NCI-H345 (cell line): Measurements from ENCODE around the gene KHDRBS1.
A peak's percentile ranks its signal among the peaks of the same experiment; 100 is the strongest.
"Not testable (repeated sequence)": the region's sequence is repeated elsewhere in the genome, so short reads cannot be mapped to it uniquely, and the experiment has no call there.

Experiments
- DNase-seq: peaks from one replicate; lab custom pipeline; 2025; lab: John Stamatoyannopoulos, UW

KHDRBS1 gene

GRCh38 chr1:32065613-32066488 is 52.2 kb downstream of the KHDRBS1 start:
- DNase-seq: not testable (repeated sequence)

- DNase-seq: no peak
Measured at GRCh38 chr1:32066489-32066873, 52.8 kb downstream of the KHDRBS1 start.

- DNase-seq: no peak
Measured at GRCh38 chr1:32068957-32069588, 55.4 kb downstream of the KHDRBS1 start.

DNA sequence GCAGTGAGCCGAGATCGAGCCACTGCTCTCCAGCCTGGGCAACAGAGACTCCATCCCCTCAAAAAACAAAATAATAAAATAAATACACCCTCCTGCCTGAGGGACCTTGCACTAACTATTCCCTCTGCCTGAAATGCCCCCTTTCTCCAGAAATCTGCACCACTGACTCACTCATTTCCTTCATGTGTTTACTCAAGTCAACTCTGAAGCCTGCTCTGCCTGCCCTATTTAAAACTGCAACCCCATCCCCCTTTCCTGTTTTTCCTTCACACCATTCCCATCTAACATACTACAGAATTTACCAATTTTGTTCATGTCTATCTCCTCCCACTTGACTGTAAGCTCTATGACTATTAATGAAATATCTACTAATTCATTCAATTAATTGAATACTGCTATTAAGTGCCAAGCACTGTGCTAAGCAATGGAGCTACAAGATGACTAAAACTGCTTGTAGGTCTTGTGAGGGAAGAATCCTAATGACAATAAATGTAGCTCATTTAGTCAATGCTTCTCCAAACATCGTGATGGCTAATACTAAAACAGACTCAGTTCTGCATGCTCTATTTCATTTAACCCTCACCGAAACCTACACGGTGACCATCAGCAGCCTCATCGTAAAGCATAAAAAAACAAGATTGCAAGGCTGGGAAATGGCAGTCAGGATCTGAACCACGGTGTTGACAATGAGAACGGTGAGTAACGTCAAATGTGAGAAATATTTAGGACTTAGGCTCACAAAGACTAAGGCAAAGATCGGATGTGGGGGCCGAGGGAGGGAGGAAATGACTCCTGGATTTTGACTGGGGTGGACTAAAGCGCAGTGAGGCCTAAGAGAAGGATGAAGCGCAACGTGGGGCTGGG is 58.3 kb downstream of the KHDRBS1 start:
- no peak for DNase-seq

DNA sequence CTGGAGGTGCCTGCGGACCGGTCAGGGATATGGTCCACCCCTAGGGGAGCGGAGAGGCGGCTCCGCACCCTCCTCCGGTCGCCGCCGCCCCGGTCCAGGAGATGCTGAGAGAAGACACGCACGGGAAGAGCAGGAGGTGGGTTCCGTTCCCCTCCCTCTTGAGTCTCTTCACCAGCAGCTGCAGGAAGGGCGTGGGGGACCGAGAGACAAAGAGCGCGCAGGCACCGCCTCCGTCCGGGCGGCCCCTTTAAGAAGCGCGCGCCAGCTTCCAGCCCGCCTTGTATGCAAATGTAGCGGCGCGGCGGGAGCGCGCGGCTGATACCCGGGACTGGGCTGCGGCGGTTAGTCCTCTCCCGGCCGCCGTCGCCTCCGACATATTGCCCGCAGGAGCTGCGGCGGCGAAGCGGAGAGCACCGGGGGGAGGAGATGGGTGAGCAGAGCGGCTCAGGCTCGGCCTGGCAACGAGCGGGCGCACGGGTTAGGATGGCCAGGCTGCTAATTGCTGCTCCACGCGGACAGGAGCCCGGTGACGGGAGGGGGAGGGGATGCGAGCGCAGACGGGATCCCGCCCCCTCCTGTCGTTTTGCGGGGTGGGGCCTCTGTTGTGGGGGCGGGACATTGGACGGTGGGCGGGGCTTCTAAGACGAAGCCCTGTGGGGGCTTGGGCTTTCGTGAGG is 59.1 kb downstream of the KHDRBS1 start, which contains the start of gene TMEM39B:
TMEM39B (plus strand) TSS at position 318 of the 677 bp plus-strand sequence; CDS start at position 427, 109 bp downstream.
- DNase-seq: peak; percentile 97

GRCh38 chr1:32073299-32074229 is 59.9 kb downstream of the KHDRBS1 start:
- DNase-seq: peak; percentile 91

GRCh38 chr1:32074841-32075240 is 61.2 kb downstream of the KHDRBS1 start:
- DNase-seq: no peak

- DNase-seq: no peak
Measured at GRCh38 chr1:32077451-32077850, 63.8 kb downstream of the KHDRBS1 start.

DNA sequence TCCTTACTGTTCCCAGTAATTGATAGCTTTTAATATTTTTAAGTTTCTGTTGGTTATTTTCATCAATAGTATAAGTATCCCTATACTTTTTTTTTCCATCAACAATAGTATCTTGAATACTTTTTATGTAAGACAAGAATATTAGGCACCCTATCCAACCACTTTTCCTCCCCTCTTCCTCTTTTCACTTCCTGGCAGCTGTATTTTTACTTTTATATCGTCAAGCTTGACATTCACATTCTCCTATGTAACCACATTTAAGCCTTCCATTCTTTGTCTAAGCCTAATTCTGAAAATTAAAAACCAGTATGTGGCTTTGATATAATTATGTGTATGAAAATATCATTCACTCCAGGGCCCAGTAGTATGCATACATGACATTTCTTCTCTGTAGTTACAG is 68.4 kb downstream of the KHDRBS1 start:
- DNase-seq: no peak

DNA sequence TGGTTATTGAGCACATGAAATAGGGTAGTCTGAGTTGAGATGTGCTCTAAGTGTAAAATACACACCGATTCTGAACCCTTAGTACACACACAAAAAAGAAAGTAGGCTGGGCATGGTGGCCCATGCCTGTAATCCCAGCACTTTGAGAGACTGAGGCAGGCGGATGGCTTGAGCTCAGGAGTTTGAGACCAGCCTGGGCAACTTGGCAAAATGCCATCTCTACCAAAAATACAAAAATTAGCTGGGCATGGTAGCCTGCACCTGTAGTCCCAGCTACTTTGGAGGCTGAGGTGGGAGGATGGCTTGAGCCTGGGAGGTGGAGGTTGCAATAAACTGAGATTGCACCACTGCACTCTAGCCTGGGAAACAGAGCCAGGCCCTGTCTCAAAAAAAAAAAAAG is 72.7 kb downstream of the KHDRBS1 start:
- not testable (repeated sequence) for DNase-seq

DNA sequence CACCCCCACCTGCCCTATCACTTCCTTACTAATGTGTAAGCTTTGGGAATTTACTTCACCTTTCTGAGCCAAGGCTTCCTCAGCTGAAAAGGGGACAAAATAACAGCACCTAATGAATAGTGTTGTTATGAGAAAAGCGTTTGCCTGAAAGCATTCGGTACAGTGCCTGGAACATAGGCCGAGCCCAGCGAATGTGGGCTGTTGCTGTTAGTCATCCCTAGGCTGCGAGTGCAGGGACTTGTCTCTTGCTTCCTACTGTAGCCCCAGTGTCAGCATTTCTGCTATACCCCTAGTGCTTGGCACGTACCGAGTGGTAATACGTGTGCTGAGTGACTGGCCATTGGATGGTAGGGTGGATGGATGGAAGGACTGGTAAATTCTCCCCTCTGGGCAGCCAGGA is 77.5 kb downstream of the KHDRBS1 start:
- DNase-seq: no peak

DNA sequence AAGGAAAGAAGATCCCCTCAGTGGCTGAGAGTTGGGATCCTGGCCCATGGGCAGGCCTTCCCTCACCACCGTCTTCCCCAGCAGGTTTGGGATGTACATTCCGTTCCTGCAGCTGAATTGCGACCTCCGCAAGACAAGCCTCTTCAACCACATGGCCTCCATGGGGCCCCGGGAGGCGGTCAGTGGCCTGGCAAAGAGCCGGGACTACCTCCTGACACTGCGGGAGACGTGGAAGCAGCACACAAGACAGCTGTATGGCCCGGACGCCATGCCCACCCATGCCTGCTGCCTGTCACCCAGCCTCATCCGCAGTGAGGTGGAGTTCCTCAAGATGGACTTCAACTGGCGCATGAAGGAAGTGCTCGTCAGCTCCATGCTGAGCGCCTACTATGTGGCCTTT is 77.9 kb downstream of the KHDRBS1 start:
- no peak for DNase-seq
